ENCODE results near the gene SHF. TPM values are rescaled to one million over a fixed set of nuclear protein-coding genes. Genes with fewer than 3 reads are reported as not detected.

Gene SHF
- total and polyA plus RNA-seq, 2 of the 8 experiments (the other 6 are each of a cell fraction or from before 2014, with no cell fraction given) = 13.1 to 26.7 TPM

DNA sequence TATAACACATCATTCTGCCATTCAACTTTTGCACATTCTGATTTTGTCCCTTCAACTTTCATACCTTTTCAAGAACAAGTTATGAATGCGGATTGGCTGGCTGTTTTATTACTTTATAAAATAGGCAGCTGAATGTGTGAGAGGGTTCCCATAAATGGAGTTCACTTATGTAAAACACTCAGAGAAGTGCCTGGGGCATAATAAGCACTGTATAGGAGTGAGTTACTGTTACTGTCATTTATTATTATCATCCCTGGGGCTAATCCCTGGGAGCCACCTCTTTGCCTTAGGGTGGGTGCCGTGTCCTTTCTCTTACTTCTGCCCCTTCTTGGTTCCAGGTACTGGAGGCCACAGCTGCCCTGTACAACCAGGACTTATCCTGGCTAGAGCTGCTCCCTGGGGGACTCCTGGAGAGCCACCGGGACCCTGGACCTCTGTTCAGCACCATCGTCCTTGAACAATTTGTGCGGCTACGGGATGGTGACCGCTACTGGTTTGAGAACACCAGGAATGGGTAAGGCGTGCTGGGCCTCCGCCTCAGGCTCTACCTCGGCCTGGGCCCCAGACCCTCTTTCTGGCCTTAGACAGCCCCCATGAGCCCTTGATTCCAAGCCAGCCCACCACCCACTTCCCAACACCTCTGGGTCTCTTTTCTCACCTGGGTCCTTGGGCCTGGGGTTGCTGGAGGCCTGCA lies 47.1 kb downstream of the SHF start:
- Histone ChIP-seq H2AFZ (ENCODE audit: low read length) (no peak overlapping the region), H3K36me3 (ENCODE audit: control insufficient read depth in 2 of 4, insufficient read depth in 4 of 4, low read length in 3 of 4) (no peaks in the 10 kb centered on the region), H3K4me1 (replicated peaks in 1 of 4; ENCODE audit: control insufficient read depth in 3 of 4, insufficient read depth in 4 of 4, low read length in 3 of 4) (peaks cover 0 to 4% (median 1%) of the 10 kb centered on the region in 4 experiments; a peak in 3 of 7 replicates), H4K20me1 (replicated peaks in 1 of 2; ENCODE audit: control insufficient read depth in 1 of 2, insufficient read depth in 2 of 2, low read length in 2 of 2) (no peaks in the 10 kb centered on the region), H3K14ac (ENCODE audit: insufficient read length) (no peak overlapping the region), H3K4me3 (ENCODE audit: extremely low read depth in 1 of 4, insufficient read depth in 2 of 4, low read depth in 3 of 4, low read length in 4 of 4) (no peak overlapping the region), H2BK15ac (ENCODE audit: low read length) (no peak overlapping the region), H3K79me1 (ENCODE audit: low read depth, low read length) (no peaks in the 10 kb centered on the region; the same call in 1 of the 2 replicates), H3K56ac (replicated peaks; ENCODE audit: insufficient read length, low read depth, low read length) (no peak overlapping the region), H3K23ac (ENCODE audit: insufficient read length) (no peak overlapping the region), H2BK20ac (ENCODE audit: low read length) (no peak overlapping the region), H2BK120ac (replicated peaks; ENCODE audit: low read depth, low read length) (no peak overlapping the region), H3K27me3 (replicated peaks in 1 of 4; ENCODE audit: control insufficient read depth in 3 of 4, extremely low read depth in 1 of 4, insufficient read depth in 3 of 4, low read length in 3 of 4) (peaks cover 6 to 20% (median 13%) of the 10 kb centered on the region in 4 experiments), H2BK5ac (ENCODE audit: low read depth, low read length) (no peak overlapping the region), H3K79me2 (ENCODE audit: control insufficient read depth in 1 of 2, insufficient read depth in 2 of 2, low read length in 2 of 2) (no peaks in the 10 kb centered on the region), H3K9me3 (ENCODE audit: insufficient read depth in 2 of 2, low read depth in 1 of 2, low read length in 1 of 2) (no peaks in the 10 kb centered on the region), H2BK12ac (ENCODE audit: low read depth, low read length) (no peak overlapping the region), H2AK5ac (ENCODE audit: low read depth, low read length) (no peak overlapping the region), H3K4me2 (ENCODE audit: insufficient read depth in 1 of 2, low read depth in 2 of 2, low read length in 2 of 2) (no peak overlapping the region), H3K23me2 (ENCODE audit: low read depth, low read length) (no peaks in the 10 kb centered on the region), H3K27ac (ENCODE audit: low read depth, low read length) (no peak overlapping the region), H3K4ac (replicated peaks; ENCODE audit: insufficient read length, low read depth, low read length) (no peak overlapping the region), H4K8ac (ENCODE audit: extremely low read depth, insufficient read depth, low read length) (no peak overlapping the region), H3K18ac (ENCODE audit: extremely low read depth, low read length) (no peak overlapping the region), H4K91ac (replicated peaks; ENCODE audit: insufficient read length, low read length) (no peak overlapping the region), H3K9ac (replicated peaks in 1 of 4; ENCODE audit: extremely low read depth in 1 of 4, low read depth in 3 of 4, low read length in 3 of 4) (no peak overlapping the region), H4K5ac (ENCODE audit: insufficient read length, low read depth, low read length) (no peak overlapping the region)
- DNase-seq (ENCODE audit: low read depth in 1 of 2, low spot score in 2 of 2) (no peak), FAIRE-seq (no peak)
- WGBS, 2 experiments (ENCODE audit: extremely low coverage in 1 of 2, insufficient coverage in 1 of 2, insufficient read length in 1 of 2, insufficient replicate concordance in 2 of 2, low coverage in 1 of 2, low lambda C conversion rate in 2 of 2, missing lambda C conversion rate in 1 of 2) = 80% methylated on average over 10 of the region's 10 CpGs; no CpG with 5 or more reads in 1 of the 2 experiments
- ChIA-PET POLR2A (ENCODE audit: partially characterized antibody) (interaction anchor here (1.3 kb wide), 1 partner anchor 9 kb away, joined by 3 read pairs; no protein-coding TSS in a partner anchor), CTCF (ENCODE audit: partially characterized antibody) (interaction anchor here (0.7 to 10.1 kb wide), 8 partner anchors 8 to 51 kb away, joined by 3 to 57 read pairs (median 6); no protein-coding TSS in a partner anchor)
- TF ChIP-seq KDM4A (IDR thresholded peaks at IDR 0.05; ENCODE audit: low read depth, low read length, severe bottlenecking) = no peak
